Activated CD8-positive, alpha-beta memory T cell treated with anti-CD3 and anti-CD28 coated beads for 48 hours (primary cell): ENCODE data around the gene TASP1.
"Not testable (repeated sequence)": the region's sequence is repeated elsewhere in the genome, so short reads cannot be mapped to it uniquely, and the experiment has no call there.

Source experiments
- DNase-seq, 3 experiments: peaks; one replicate each; pipeline ENCODE4 v3.0.0-alpha.2; 2020; ENCODE audit warnings: low read depth in 2 of 3, low spot score in 2 of 3

The TASP1 gene

DNA sequence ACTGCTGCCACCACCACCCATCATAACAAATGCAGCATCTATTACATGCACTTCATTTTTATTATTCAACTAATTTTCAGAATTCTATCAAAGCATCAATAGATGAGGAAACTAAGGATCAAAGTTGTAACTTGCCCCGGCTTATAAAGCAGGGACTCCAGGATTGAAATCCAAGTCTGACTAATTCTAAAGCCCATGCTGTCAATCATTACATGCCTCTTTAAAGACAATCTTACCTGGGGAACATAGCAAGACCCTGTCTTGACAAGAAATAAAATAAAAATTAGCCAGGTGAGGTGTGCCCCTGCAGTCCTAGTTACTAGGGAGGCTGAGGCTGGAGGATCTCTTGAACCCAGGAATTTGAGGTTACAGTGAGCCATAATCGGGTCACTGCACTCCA, 235.3 kb downstream of the TASP1 start:
- DNase-seq, result no peak

DNA sequence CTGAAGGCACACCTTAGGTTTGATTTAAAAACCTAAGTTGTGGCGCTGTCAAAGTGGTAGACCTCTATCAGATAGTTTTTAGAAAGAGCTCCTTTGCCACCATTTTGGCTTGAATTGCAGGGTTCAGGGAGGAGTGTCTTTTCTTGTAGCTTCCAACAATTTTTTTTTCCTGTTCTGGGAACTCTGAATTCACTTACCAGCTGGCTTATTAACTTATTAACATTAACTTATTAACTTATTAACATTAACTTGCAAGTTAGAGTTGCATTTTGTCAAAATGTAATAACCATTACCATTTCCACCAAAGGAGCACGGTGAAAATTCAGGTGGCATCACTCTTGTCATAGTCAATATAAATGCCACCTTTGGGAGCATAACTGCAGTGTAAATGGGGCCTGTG, 235.7 kb downstream of the TASP1 start:
- no peak for DNase-seq

DNA sequence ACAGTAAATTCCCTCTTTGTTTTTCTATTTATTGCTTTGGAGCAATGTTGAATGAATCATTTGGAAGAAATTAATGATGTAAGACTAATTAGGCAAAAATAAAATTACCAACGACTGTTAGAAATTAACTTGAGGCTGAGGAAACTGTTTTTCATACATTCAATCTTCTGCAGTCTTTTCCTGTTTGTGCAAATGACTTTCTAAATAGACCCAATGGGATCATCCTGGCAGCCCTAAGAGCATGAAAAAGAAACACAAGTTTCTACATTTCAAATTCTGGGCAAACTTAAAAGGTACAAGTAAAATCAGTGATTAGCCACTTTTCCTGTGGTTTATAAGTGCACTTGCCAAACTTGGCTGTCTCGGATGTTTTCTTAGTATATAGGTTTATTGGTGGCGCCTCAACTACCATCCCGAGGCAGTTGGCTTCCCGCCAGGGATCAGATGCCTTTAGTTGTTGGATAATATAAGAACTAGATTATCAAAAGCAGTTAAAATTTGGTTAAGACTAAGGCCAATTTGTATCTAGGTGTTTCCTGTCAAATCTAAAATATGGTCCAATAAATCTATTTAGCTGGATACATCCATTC, 236.5 kb downstream of the TASP1 start:
- DNase-seq, result no peak

DNA sequence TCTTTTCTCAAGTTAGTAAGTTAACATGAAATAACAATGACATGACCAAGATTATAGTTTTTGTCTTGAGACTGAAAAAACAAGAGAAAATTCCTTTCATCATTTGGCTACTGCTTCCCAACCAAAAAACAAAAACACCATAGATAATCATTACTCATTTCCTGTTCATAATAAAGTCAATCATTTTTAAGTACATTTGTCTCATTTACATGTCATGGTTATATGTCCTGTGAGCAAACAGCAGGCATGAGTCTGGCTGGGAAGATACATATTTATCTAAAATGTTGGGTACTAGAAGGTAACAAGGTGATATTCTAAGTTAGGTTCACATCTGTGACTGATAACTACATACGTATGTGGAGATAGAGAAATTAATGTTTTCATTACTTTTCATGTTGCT, 237.1 kb downstream of the TASP1 start:
- DNase-seq, result no peak

DNA sequence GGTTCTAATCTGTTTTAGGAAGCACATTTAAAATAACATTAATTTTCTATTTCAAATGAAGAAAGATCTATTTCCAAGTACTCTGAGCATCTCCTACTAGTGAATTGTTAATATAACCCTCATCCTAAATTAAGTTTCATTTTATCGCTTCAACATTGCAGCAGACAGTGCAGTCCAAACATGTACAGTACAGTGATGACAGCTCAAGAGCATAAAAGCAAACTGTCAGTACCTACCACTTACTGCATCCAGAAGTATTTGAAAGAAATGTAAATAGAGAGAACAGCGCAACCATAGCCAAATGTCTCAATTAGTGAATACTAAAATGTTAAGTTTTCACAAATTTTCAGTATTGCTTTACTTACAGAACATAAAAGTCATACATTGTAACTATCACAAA, 238.3 kb downstream of the TASP1 start:
- DNase-seq, result no peak

DNA sequence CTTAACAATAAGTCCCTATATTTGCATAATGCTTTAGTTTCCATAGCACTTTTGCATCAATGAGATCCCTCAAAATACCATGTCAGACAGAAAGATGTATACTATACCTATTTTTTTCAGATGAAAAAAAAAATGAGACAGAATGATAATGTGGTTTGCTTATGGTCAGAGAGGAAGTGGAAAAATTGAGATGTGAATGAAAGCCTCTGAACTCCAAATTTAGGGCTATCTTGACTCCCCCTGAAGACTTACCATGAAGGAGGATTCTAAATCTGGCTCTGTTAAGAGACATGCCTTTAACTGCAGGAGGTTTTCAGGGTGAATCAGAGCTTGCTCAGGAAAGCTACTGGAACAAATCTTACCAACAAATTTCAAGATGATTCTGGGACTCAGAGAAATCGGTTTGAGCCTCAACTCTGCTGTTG, 241.4 kb downstream of the TASP1 start:
- no peak for DNase-seq

DNA sequence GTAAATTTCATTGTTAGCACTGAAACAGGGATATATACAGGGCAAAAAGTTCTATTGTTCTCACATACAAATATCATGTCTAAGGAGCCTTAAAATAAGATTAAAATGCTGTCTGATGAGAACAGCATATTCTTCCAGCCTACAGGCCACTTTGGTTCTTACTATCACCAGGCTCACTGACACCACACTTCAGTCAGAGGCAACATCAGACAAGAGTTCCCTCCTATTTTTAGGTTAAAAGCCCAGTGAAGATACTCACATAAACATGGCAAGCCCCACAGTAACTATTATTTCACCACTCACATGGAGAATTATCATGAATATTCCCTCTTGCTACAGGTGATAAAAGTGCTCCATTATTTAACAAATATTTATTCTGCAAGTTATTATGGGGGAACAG, 241.9 kb downstream of the TASP1 start:
- DNase-seq, result no peak

DNA sequence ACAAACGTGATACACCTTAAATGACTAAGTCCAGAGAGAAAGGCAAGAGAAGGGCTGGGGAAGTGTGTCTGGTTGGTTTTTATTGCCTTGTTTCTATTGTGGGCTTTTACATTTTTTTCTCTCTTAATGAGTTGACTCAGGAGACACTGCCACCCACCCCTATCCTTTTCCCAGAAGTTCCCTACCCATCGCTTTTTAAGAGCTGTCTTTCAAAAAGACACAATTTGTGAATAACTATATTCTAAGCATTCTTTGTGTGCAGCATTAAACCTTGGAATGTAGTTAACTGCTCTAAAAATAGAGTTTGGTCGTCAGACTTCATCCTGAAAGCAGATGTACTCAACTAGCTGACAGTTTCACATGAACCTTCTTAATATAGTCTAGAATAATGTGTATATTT, 242.7 kb downstream of the TASP1 start:
- no peak for DNase-seq

DNA sequence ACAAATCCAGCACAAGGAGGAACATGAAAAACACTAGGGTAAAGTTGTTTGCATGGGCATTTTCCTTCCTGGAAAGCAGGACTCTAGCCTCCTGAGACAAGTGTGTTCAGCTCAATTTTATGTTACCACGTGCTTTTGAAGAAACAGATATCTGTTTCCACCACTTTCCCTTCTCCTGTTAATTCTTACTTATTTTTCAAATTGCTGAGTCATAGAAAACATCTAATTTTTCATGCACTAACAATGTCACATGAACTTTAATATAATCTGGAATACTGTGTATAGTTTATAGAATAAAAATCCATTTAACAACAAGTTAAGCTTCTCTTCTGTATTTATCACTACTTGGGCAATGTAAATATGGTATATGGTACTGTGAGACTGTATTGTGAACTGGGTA, 243.5 kb downstream of the TASP1 start:
- no peak for DNase-seq

DNA sequence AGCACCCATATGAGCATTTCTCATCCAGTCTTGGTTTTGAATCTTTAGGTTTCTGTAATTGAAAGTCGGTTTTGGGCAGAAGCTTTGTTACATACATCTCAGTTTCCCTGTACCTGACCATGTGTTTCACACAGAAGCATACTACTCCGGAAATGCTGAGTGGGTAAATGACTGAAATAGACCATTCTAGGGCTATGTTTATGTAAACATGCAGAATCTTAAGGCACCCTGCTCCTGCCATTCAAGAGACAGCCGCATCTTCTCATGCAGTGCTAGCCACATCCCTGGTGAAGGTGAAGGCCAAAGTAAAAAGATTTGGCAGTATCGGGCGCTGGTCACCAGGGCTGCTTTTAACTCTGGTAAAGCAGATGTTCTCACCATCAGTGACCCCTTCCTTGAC, 246.3 kb downstream of the TASP1 start:
- no peak for DNase-seq

DNA sequence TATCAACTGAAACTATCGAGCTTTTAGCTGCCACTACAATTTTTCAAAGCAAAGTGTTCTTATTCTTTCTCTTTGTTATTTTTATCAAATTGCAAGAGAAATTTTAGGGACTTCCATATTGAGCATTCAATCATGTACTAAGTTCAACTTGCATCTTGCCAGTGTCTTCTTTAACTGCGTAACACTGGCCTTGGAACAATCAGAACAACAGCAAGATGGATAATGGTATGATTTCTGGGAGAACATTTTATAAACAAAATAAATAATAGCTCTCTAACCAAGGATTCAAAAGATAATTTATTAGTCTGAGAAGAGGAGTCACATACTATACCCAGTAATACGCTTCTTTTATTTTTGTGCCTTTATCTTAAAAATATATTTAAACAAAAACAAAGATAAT, 249.6 kb downstream of the TASP1 start:
- no peak for DNase-seq

DNA sequence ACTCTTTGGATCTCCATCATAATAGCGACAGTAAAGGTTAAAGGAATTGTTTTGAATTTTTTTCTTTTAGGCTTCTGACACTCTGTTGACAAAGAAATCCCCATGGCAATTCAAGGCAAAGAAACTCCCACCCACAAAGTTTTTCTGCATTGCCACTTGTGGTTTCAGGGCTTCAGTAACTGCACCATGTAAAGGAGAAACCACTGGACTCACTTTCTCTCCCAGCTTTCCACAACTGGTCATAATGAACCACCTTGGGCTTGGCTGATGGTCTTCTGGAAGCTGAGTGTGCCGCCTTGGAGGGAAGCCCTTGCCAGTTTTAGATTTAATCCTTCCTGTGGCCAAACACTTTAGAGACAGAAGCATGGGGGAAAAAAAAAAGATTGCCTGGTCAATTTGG, 254.6 kb downstream of the TASP1 start:
- no peak for DNase-seq

DNA sequence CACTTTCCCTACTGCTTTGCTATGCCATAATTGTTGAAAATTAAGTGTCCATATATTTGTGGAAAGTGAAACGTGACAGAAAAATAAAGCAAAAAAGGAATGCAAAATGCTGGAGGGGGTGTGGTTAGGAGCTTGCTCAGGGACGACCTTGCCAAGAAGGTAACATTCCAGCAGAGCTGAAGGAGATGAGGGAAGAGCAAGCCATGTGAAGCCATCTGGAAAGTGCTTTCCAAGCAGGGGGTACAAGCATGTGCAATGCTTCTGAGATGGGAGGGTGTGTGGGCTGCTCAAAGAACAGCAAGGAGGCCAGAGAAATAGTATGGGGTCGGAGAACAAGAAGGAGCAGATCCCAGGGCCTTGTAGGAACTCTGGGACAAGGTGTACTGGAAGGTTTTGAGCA, 255.9 kb downstream of the TASP1 start:
- no peak for DNase-seq

DNA sequence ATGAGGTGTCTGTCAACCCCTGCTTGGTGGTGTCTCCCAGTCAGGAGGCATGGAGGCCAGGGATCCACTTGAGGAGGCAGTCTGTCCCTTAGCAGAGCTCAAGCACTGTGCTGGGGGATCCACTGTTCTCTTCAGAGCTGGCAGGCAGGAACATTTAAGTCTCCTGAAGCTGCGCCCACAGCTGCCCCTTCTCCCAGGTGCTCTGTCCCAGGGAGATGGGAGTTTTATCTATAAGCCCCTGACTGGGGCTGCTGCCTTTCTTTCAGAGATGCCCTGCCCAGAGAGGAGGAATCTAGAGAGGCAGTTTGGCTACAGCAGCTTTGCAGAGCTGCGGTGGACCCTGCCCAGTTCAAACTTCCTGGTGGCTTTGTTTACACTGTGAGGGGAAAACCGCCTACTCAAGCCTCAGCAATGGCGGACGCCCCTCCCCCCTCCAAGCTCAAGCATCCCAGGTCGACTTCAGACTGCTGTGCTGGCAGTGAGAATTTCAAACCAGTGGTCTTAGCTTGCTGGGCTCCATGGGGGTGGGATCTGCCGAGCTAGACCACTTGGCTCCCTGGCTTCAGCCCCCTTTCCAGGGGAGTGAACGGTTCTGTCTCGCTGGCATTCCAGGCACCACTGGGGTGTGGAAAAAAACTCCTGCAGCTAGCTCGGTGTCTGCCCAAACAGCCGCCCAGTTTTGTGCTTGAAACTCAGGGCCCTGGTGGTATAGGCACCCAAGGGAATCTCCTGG, 258.1 kb downstream of the TASP1 start:
- DNase-seq, result not testable (repeated sequence)

DNA sequence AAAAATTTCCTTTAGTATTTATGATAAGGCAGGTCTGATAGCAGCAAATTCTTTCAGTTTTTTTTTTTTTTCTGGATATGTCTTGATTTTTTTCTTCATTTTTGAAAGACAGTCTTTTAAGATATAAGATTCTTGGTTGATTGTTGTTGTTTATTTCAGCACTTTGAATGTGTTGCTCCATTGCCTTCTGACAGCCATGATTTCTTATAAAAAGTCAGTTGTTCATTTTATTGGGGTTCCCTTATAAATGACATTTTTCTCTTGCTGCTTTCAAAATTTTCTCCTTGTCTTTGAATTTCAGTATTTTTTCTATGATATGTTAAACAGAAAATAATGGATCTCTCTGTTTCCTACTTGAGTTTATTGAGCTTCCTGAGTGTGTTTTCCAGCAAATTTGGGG, 265.3 kb downstream of the TASP1 start:
- DNase-seq, result no peak

DNA sequence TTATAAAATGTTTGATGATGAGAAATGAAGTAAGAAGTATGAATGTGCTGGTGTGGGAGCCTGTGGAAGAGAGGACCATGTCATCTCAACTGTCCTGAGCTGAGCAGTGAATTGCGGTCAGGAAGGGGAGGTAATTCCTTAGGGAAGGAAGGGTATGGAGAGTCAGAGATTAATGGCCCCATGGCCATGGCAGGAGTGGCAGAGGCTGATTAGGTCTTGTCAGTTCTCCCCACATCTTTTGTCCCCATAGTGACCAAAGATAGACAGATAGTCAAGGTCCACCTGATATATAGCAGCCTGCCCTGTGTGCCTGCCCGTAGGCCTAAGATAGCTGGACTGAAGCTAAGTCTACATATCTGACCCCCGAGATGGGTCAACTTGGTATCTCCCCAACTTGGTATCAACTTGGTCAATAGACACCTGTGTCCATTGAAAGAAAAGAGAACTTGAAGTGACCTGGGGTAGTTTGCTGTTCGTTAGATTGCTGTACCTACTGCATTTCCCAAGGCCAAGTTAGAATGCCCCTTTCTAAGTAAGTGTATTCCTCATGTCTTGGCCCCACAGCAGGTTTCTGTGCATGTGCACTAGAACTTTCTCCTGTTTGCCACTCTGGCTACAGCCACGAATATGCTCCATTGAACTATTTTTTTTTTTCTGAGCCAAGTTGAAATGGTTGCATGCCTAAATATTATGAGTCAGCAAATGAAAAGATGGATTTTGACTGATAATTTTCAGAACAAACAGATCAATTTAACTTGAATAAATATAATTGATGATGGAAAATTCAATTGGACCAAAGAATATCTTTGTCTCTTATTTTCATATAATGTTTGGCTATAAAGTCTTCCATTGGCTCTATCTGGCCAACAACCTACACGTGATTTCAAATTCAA, 274.2 kb downstream of the TASP1 start:
- no peak for DNase-seq

DNA sequence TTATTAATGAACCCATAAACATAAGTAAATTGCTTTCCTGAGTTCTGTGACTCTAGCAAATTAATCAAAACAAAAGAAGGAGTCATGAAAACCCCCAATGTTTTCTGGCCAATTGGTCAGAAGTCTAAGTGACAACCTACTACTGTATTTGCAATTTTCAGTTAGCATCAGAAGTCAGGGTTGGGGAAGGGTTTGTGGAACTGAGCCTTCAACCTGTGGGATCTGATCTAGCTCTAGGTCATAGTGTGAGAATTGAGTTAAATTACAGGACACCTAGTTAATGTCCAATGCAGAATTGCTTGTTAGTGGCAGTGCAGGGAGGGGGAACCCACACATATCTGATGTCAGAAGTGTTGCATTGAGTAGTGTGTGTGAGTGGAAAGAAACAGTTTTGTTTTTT, 275.3 kb downstream of the TASP1 start:
- DNase-seq, result no peak

DNA sequence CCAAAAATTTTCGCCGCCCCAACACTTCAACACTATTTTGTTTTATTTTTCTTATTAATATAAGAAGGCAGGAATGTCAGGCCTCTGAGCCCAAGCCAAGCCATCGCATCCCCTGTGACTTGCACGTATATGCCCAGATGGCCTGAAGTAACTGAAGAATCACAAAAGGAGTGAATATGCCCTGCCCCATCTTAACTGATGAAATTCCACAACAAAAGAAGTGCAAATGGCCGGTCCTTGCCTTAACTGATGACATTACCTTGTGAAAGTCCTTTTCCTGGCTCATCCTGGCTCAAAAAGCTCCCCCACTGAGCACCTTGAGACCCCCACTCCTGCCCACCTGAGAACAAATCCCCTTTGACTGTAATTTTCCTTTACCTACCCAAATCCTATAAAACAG, 276.6 kb downstream of the TASP1 start:
- DNase-seq, result not testable (repeated sequence)

DNA sequence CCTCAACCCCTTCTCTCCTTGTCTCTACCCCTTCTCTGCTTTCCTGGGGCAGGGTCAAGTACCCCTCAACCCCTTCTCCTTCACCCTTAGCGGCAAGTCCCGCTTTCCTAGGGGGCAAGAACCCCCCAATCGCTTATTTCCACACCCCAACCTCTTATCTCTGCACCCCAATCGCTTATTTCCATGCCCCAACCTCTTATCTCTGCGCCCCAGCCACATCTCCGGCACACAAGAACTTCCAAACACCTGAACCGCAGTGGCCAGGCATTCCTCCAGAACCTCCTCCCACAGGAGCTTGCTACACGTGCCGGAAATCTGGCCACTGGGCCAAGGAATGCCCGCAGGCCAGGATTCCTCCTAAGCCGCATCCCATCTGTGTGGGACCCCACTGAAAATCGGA, 279.8 kb downstream of the TASP1 start:
- DNase-seq, result not testable (repeated sequence)

DNA sequence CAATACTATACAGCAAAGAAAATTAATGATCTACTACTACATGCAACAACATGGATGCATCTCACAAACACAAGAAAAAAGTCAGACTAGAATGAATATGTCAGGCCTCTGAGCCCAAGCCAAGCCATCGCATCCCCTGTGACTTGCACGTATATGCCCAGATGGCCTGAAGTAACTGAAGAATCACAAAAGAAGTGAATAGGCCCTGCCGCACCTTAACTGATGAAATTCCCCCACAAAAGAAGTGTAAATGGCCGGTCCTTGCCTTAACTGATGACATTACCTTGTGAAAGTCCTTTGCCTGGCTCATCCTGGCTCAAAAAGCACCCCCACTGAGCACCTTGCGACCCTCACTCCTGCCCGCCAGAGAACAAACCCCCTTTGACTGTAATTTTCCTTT, 280.9 kb downstream of the TASP1 start:
- DNase-seq, result not testable (repeated sequence)

DNA sequence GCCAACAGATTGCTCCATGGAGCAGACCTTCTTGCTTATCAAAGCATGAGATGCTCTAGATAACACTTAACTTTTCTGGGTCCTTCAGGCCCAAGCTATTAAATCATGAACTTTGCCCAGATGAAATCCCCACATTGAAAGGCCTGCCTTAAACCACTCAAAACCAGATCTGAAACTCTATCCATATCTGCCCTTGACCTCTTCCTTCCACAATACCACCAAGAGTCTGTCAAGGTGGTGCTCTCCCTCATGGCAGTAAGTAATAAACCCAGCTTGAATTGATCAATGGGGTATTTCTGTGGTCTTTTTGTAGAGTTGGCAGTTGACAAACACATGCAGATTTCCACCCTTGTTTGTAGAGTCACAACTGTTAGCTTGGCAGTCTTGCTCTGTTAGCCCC, 282.1 kb downstream of the TASP1 start:
- no peak for DNase-seq

DNA sequence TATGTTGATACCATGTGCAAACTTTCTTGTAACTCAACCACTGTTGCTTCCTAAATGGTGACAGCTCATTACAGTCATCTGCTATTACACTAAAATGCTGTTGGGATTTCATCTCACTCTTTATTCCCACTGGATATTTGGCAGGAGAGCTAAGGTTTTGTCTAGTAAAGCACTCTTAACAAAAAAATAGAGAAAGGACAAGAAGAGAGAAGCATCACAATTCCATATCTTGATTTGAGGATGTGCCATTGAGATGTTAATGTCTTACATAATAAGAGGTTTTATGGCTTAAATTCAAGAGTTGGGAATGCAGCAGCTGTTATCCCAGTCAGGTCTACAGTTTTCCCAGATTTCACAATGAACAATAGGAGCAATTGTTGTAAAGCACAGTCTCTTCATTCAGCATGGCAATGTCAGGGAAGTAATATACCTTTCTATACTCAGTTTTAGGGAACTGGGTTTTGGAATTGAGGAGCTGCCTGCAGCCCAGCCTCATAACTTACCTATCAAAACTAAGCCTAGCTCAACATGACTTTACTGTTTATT, 282.7 kb downstream of the TASP1 start:
- DNase-seq, result no peak
